Stimulated activated CD4-positive, alpha-beta T cell treated with anti-CD3 and anti-CD28 coated beads, Interleukin-12 subunit alpha, Interleukin-12 subunit beta, amount 100 ng/mL, for 4 hours (primary cell): ENCODE results near the gene ALK.

Source experiments
- DNase-seq: peaks from one replicate; pipeline ENCODE4 v3.0.0-alpha.2; 2020

Gene ALK

DNA sequence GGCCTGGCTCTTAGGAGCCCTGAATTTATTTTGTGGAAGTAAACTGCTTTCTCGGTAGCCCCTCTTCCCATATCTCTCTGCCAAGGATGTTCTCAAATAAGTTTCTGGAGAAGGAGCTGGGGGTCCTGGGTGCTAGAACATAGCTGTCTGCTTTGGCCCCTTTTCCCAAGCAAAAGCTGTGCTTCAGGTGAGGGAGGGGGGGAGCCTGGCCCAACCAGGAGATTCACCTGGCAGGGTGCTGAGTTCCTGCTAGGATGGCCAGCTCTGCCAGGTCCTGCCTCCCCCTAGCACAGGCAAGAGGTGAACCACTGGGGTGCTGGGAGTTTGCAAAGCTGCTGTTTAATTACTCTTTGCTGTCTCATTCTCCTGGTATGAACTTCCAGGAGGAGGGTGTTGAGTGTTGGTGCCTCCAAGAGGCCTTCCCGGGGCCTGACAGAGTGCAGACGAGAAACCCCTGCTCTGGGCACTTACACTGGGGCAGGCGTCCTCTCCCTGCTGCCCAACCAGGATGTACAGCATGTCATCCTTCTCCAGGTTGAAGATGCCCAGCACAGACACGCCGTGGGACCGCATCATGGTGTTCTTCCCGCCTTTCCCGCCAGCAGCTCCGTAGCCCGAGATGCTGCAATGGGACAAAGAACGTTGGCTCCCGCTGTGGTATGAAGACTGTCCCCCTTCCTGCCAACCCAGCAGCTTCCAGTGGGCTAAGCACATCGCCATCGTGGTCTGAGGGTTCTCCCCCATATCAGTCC lies 682.0 kb downstream of the ALK start:
- DNase-seq = no peak

GRCh38 chr2:29238497-29238896 lies 682.9 kb downstream of the ALK start:
- no peak for DNase-seq

DNA sequence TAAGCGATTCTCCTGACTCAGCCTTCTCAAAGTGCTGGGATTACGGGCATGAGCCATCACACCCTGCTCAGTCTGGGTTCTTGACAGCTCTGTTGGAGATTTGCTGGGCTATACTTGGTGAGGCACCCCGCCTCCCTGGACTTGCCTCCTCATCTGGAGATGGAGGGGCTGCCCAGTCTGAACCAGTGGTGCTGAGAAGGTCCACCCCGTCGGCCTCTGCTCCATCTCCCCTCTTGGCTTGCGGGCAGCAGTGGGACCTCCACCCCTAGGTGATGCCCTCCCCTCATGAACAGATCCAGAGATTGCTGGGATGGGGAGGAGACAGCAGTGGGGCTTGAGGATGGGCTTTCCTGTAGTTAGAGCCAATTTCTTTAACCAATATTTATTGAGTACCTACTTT lies 685.3 kb downstream of the ALK start:
- no peak for DNase-seq

GRCh38 chr2:29235411-29235810 lies 686.0 kb downstream of the ALK start:
- no peak for DNase-seq

DNA sequence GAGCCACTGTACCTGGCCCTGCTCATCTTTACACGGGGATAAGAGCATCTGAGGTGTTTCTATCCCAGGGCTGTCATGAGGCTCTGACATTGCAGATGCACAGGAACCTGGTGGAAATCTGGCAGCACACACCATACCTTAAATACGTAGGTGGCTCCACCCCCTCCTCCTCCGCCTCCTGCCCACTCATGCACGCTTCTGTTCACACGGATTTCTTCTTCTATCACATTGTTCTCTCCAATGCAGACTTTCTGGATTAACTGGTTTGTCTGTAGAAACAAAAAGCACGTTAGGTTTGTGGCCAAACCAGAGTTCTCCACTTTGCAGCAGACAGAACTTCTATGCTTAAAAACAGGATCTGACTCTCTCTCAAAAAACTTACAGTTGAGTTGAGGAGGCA lies 688.0 kb downstream of the ALK start:
- DNase-seq = no peak

- DNase-seq = no peak
Measured at GRCh38 chr2:29232041-29232440, 689.3 kb downstream of the ALK start.

GRCh38 chr2:29229640-29230039 lies 691.7 kb downstream of the ALK start:
- DNase-seq = no peak

- DNase-seq = no peak
Measured at GRCh38 chr2:29228947-29229346, 692.4 kb downstream of the ALK start.

DNA sequence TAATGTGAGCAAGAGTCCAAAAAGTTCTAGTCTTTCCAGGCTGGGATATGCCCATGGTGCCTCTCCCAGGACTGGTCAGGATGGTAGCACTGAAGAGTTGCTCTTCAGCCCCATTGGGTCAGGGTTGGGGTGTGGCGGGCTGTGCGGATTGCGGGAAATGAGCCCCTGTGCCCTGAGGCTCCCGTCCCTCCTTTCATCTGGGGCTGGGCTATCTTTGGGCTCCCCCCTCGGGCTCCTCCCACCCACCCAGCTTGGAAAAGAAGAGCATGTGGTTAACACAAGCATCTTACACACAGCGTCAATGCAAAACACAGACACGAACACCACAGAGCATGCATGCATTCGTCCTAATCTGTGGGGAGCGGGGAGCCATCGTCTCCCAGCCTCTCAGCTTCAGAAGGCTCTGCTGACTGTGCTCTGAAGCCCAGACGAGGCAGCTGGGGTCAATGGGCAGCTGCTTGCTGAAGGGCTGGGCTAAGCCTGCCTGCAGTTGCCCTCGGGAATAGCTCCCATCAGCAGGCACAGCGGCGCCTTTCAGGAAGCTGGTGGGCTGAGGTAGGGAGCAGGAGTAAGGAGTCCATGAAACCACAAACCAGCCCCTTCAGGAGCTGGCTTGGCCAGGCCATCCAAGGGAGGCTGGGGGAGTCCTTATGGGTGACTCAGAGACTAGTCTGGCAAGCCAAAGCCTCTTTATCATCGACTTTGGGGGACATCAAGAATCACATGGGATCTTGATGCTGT lies 693.3 kb downstream of the ALK start:
- no peak for DNase-seq

- no peak for DNase-seq
Measured at GRCh38 chr2:29226808-29227207, 694.6 kb downstream of the ALK start.

GRCh38 chr2:29226375-29226774 lies 695.0 kb downstream of the ALK start:
- DNase-seq = no peak

DNA sequence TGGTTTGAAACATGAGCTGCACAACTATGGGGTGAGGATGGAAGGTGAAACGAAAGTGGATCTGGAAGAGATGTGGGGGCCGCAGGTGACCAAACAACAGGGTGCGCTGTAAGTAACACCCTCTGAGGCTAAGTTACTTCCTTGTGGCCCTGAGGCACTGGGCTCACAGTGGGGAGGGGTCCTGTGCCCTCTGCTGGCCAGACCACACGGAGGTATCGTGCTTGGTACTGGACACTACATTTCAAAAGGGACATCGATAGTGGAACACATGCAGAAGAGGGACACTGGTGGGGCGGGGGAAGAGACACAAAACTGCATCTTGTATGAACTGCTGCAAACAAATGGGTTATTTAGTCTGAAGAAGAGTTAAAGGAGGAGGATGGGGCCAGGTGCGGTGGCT lies 695.6 kb downstream of the ALK start:
- DNase-seq = no peak

DNA sequence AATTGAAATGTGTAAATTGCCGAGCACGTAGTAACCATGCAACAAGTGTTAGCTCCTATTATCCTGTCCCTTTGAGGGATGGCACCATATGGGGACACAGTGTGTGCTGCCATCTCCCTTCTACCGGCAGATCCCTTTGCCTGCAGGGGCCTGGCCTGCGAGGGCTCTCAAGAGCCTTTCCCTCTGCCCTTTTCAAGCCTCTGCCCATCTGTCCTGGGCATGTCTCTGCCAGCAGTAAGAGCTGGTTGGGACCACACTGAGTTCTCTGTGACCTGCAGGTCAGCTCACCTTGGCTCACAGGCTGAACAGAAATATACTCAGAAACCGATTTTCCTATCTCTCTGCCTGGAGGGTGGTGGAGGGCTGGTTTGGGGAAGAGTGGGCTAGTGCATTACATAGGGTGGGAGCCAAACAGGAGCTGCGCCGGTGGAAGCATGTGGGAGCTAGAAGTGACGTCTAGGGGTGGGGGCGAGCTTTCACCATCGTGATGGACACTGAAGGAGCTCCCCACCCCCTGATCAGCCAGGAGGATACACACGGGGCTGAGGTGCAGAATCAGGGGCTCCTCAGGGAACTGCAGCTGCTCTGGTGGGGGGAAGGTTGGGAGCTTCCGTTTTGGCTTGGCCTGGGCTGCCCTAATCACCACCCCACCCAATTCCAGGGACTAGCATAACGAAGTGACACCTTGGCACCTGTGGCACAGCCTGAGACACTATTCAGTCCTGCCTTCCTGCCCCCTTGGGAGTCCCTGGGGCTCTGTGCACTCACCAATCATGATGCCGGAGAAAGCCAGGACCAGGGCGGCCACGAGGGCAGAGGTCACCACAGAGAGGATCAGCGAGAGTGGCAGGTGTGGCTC lies 696.5 kb downstream of the ALK start:
- no peak for DNase-seq

DNA sequence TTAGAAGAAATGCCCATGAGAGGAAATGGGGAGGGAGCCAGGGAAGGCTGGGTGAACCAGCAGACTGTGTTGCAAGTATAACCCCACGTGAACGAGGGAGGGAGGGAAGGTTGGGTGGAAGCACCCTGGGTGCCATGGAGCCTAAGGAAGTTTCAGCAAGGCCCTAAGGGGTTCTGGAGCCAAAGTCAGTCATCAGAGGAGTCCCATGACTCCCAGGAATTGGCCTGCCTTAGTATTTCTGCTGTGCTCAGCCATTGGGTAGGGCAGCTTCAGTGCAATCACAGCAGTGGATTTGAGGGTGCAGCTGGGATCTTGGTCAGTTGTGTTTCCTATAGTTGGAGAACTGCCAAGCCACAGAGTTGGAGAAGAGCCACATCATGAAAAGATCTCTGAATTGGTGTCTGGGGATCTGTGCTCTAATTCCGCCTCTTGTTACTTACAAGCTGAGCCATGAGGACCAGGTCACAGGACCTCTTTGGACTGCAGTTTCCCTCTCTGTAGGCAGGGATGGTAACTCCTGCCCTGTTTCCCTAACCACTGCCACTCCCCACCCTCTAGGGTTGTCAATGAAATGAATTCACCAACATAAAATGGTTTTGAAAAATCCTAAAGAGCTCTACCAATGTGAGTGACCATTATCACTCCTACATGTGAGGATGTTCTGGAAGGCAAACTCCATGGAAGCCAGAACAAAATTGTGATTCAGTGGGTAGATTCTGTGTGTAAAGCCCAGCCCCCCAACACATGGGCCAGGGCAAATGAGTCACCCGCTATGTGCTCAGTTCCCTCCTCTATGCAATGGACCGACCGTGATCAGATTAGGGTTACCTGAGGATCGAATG lies 697.3 kb downstream of the ALK start:
- no peak for DNase-seq

GRCh38 chr2:29223257-29223656 lies 698.1 kb downstream of the ALK start:
- no peak for DNase-seq

GRCh38 chr2:29222381-29223179 lies 698.8 kb downstream of the ALK start:
- no peak for DNase-seq

DNA sequence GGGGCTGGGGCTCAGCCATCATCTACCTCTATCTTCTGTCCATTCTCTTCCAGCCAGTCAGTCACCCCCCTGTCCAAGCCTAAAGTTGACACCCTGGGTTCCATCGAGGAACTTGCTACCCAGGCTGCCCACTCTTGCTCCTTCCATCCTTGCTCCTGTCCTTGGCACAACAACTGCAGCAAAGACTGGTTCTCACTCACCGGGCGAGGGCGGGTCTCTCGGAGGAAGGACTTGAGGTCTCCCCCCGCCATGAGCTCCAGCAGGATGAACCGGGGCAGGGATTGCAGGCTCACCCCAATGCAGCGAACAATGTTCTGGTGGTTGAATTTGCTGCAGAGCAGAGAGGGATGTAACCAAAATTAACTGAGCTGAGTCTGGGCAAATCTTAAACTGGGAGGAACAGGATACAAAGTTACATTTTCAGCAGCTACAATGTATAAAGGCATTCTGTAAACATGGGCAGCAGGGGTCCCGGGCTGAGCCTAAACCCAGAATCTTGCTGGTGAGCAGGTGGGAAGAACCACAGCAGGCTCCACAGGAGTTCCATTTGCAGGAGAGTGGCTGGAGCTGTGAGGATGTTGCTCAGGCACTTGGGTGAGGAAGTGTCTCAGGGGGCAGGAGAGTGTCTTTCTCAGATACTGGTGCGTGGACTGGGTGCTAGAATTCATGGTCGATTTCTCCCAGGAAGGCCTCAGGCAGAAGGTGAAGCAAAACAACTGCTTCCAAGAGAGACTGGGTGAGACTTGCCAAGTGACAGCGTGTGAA lies 700.7 kb downstream of the ALK start:
- no peak for DNase-seq

DNA sequence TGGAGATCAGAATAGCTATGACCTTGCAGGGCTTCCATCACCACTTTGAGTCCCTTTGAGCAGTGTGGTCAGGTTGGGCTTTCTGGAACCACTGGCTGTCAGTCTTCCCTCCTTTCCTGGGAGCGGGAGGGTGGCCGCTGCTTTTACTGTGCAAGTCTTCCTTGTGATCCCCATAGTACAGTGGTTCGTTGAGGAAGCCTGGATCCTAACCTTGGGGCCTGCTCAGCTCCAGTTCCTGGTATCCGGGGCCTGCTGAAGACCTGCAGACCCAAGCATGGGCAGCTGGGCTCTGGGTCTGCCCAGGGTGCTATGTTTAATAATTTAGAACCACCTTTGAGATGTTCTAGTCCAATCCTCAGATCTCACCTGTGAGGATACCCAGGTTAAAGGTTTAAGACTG lies 702.0 kb downstream of the ALK start:
- DNase-seq = no peak

DNA sequence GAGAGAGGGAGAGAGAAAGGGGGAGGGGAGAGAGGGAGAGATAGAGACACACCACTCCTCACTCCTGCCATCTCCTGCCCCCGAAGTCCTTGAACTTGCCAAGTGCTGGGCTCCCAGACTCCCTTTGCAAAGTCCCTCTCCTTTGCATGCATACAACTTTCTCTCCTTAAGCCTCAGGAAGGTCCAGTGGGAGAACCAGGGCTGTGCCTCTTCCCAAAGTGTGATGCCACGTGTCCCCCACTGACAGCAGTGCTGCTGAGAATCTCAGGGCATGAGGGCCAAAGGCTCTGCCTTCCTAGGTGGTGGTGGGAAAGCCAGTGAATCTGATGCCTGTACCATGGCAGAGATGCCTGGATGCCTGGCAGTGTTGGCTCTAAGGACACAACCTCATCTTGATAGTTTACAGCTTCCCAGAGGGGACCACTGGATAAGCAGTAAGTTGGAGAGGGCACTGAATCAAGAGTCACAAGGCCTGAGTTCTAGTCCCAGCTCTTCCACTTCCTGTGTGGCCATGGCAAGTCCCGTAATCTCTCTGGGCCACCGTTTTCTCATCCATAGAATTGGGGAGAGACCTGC lies 702.7 kb downstream of the ALK start:
- no peak for DNase-seq

DNA sequence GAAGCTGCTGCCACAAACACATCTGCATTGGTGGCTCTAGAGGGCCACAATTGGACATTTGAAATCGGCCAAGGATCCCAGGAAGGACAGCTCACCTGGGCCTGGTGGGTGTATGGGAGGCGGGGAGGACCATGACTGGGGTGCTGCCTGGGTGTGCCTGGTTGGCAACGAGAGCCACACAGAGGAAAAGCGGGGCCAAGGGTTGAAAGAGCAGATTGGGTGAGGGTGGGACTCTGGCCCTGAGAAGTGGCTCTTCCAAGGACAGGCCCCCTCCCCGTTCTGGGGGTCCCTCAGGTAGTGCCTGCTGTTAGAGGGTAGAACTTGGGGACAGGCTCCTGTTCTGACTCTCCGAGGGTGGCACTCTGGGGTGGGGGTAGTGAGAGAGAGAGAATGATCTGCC lies 703.3 kb downstream of the ALK start:
- DNase-seq = no peak

DNA sequence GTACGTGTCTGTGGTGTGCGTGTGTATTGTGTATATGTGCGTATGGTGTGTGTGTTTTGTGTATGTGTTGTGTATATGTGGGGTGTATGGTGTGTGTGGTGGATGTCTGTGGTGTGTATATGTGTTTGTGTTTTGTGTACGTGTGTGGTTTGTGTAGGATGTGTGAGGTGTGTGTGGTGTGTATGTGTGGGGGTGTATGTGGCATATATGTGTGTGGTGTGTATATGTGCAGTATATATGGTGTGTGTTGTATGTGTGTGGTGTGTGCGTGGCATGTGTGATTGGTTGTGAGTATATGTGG lies 704.8 kb downstream of the ALK start:
- no peak for DNase-seq
